CD4-positive, alpha-beta T cell treated with Interferon gamma for 1 hour (primary cell): Measurements from ENCODE around the gene PRKCB.

ENCODE experiments used
- DNase-seq: peaks from one replicate; pipeline ENCODE4 v3.0.0-alpha.2; 2020

The PRKCB gene

GRCh38 chr16:24258791-24259190 lies 423.0 kb downstream of the PRKCB start:
- no peak for DNase-seq

- no peak for DNase-seq
Observed at GRCh38 chr16:24262816-24263215, 427.0 kb downstream of the PRKCB start.
